Activated CD8-positive, alpha-beta T cell treated with anti-CD3 and anti-CD28 coated beads, Interleukin-2, amount 10 ng/mL, durations not matched to agents 7 days and 5 days (primary cell): ENCODE data around the gene WNT6. TPM values are rescaled to one million over a fixed set of nuclear protein-coding genes. Genes with fewer than 3 reads are reported as not detected.
"Not testable (repeated sequence)": the region's sequence is repeated elsewhere in the genome, so short reads cannot be mapped to it uniquely, and the experiment has no call there.

Source experiments
- ATAC-seq: fragments of 150-1000 bp; cut with Tn5 transposase; one replicate; pipeline ENCODE4 v1.10.0; 2021; ENCODE audit warnings: moderate library complexity
- CTCF ChIA-PET: fragments of 350-600 bp; sonication (Branson Sonifier 250); formaldehyde crosslinking; loops from one replicate; lab custom pipeline; 2021; ENCODE audit warnings: antibody characterized with exemption; lab: Charles Lee
- POLR2A ChIA-PET: fragments of 350-600 bp; sonication (Branson Sonifier 250); formaldehyde crosslinking; loops from one replicate; lab custom pipeline; 2021; ENCODE audit warnings: antibody characterized with exemption; lab: Charles Lee
- DNase-seq: peaks from one replicate; pipeline ENCODE4 v3.0.0-alpha.2; 2020
- H3K27ac Mint-ChIP-seq: one replicate; pipeline ENCODE4 v1.8.0; 2021; ENCODE audit warnings: mild to moderate bottlenecking, mixed read lengths
- H3K27me3 Mint-ChIP-seq: one replicate; pipeline ENCODE4 v1.8.0; 2021; ENCODE audit warnings: low read depth, mixed read lengths
- H3K36me3 Mint-ChIP-seq: one replicate; pipeline ENCODE4 v1.8.0; 2021; ENCODE audit warnings: low read depth, mixed read lengths
- H3K4me1 Mint-ChIP-seq: one replicate; pipeline ENCODE4 v1.8.0; 2021; ENCODE audit warnings: low read depth, mixed read lengths
- H3K4me3 Mint-ChIP-seq: one replicate; pipeline ENCODE4 v1.8.0; 2021; ENCODE audit warnings: mild to moderate bottlenecking, mixed read lengths
- H3K9me3 Mint-ChIP-seq: one replicate; pipeline ENCODE4 v1.8.0; 2022; ENCODE audit warnings: mixed read lengths; ENCODE audit not compliant: insufficient read depth
- total RNA-seq, 2 experiments: library from RNA; stranded (reverse); gene quantifications; one replicate each; pipeline ENCODE4 v1.2.3, GENCODE V29; 2021

Gene WNT6
- total RNA-seq, 2 experiments from 2014 or later, result not detected

DNA sequence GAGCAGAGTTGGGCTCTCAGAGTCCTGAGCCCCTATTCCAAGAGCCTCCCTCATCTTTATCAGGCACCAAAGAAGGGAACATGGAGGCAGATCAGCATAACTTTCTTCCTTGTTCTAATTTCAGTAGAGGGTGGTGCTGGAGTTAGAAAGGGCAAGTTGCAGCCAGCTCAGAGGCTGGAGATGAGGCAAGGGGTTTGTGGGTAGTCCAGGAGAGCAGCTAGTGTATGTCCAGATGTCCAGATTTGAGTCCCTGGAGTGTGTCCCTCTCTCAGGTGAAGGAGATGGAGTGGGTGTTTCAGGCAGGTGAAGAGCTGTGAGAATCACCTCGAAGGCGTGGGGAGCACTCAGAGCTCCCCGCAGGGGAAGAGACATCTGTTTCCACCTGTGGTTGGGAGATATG lies 27.5 kb upstream of the WNT6 start:
- Mint-ChIP-seq H3K4me3 (no peak overlapping the region), H3K27ac (no peak overlapping the region), H3K27me3 (peaks cover 22% of the 10 kb centered on the region), H3K36me3 (no peaks in the 10 kb centered on the region), H3K9me3 (no peaks in the 10 kb centered on the region), H3K4me1 (no peaks in the 10 kb centered on the region)
- no peak for ATAC-seq
- ChIA-PET CTCF (no interaction called here), POLR2A (no interaction called here)
- no peak for DNase-seq

DNA sequence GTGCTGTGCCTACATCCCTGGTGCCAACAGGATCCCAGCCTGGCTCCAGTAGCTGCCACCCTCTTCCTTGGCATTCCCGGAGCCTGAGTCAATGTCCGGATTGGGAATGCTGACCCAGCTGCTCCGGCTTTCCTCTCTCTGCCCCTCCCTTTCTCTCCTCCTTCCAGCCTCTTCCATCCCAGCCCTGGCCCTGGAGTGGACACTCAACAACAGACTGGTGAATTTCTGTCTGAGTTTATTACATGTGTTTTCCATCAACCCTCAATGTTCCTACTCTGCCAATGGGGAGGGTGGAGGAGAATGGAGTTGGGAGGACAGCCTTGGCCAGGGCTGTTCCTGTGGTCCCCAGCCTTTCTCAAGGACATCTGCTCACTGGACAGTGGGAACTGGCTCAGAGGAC lies 27.1 kb upstream of the WNT6 start:
- no peak overlapping the region for H3K4me3 Mint-ChIP-seq
- POLR2A ChIA-PET, result no interaction called here
- H3K9me3 Mint-ChIP-seq, result peaks cover 2% of the 10 kb centered on the region
- H3K36me3 Mint-ChIP-seq, result no peaks in the 10 kb centered on the region
- DNase-seq (no peak), ATAC-seq (no peak)
- H3K4me1 Mint-ChIP-seq, result no peaks in the 10 kb centered on the region
- H3K27me3 Mint-ChIP-seq, result peaks cover 25% of the 10 kb centered on the region
- no peak overlapping the region for H3K27ac Mint-ChIP-seq
- CTCF ChIA-PET, result no interaction called here

DNA sequence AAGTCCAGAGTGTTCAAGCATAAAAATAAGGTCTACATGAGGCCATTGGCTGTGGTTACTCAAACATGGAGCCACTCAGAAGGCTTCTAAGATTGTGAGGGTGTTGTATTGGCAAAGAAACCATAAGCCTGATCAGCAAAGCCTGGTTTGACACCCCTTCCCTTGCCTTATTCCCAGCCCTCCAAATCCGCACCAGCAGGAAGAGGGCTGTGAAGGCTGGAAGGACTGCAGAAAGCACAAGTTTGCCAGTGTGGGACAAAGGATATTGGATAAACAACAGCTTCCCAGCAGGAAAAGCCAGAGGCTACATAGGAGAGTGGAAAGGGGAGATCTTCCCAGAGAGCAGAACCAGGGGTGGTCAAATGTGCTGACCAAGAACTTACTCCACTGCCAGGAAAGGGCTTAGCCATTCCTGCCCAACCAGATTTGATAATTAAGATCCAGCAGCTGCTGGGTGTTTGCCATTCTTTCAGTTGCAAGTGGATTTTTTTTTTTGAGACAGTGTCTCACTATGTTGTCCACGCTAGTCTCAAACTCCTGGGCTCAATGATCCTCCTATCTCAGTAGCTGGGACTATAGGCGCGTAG lies 26.5 kb upstream of the WNT6 start:
- Mint-ChIP-seq H3K36me3 (no peaks in the 10 kb centered on the region), H3K27ac (no peak overlapping the region), H3K9me3 (peaks cover 4% of the 10 kb centered on the region), H3K27me3 (peaks cover 30% of the 10 kb centered on the region), H3K4me1 (no peaks in the 10 kb centered on the region), H3K4me3 (no peak overlapping the region)
- ChIA-PET POLR2A (no interaction called here), CTCF (interaction anchor here (1.0 kb wide), 1 partner anchor 18 kb away, joined by 4 read pairs; no protein-coding TSS in a partner anchor)
- no peak for ATAC-seq
- DNase-seq, result no peak

DNA sequence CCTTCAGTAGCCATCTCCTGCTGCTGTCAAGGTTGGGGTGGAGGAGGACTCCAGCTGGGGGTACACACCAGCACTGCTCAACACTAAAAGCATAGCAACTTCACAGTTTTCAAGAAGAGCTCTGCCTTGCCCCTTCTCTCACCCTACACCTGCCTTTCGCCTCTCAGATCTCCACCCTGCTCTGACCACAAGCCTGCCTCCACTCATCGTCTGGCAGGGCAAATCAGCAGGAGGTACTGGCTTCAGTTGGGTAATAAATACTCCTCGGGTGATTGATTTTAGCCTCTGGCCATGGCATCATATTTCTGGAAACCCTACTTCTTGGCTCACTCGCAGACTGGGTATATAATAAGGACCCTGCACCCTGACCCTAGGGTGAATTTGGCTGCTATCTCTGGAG lies 24.9 kb upstream of the WNT6 start:
- ATAC-seq (no peak), DNase-seq (no peak)
- POLR2A ChIA-PET, result no interaction called here
- H3K27me3 Mint-ChIP-seq, result peaks cover 40% of the 10 kb centered on the region
- no peaks in the 10 kb centered on the region for H3K4me1 Mint-ChIP-seq
- no peaks in the 10 kb centered on the region for H3K36me3 Mint-ChIP-seq
- H3K9me3 Mint-ChIP-seq, result peaks cover 4% of the 10 kb centered on the region
- CTCF ChIA-PET, result no interaction called here
- H3K27ac Mint-ChIP-seq, result no peak overlapping the region
- H3K4me3 Mint-ChIP-seq, result no peak overlapping the region

DNA sequence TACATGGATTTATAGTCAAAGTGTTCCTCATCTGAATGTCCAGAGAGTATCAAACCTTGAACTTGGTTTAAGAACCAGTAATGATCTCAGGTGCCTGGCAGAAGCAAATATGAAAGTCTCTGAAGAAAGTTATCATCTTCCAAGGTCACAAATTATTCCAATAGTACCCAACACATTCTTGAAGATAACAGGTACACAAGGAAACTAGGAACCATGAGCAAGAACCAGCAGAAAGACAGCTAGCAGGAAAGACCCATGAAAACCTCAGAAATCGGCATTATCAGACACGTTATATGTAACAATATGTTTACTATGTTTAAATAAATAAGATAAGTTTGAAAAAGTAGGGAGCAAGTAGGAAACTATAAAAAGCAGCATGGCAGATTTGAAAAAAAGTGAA lies 22.1 kb upstream of the WNT6 start:
- H3K4me3 Mint-ChIP-seq, result no peak overlapping the region
- H3K4me1 Mint-ChIP-seq, result no peaks in the 10 kb centered on the region
- POLR2A ChIA-PET, result no interaction called here
- peaks cover 4% of the 10 kb centered on the region for H3K9me3 Mint-ChIP-seq
- peaks cover 41% of the 10 kb centered on the region for H3K27me3 Mint-ChIP-seq
- ATAC-seq (no peak), DNase-seq (no peak)
- no peak overlapping the region for H3K27ac Mint-ChIP-seq
- H3K36me3 Mint-ChIP-seq, result no peaks in the 10 kb centered on the region
- CTCF ChIA-PET, result interaction anchor here (0.8 to 2.9 kb wide), 2 partner anchors 10 to 158 kb away, joined by 3 to 11 read pairs; no protein-coding TSS in a partner anchor

DNA sequence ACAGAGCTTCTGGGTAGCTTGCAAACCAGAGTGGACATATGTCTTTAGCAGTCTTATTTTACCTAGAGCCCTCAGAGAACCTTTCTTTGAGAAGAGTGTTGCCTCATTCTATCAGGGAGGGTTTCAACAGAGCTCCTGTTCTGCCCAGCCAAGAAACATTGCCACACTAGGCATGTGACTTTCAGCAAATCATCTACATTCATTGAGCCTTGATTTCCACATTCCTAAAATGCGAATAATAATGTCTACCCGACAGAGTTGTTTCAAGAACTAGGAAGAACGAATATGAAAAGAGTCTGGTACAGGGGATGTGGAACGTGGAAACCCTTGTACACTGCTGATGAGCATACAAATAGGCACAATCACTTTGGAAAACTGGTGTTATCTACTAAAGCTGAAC lies 20.2 kb upstream of the WNT6 start:
- ChIA-PET POLR2A (no interaction called here), CTCF (interaction anchor here (1.5 kb wide), 1 partner anchor 10 kb away, joined by 4 read pairs; no protein-coding TSS in a partner anchor)
- Mint-ChIP-seq H3K4me1 (no peaks in the 10 kb centered on the region), H3K36me3 (no peaks in the 10 kb centered on the region), H3K9me3 (peaks cover 4% of the 10 kb centered on the region), H3K27me3 (peaks cover 35% of the 10 kb centered on the region), H3K27ac (no peak overlapping the region), H3K4me3 (no peak overlapping the region)
- DNase-seq, result no peak
- no peak for ATAC-seq

DNA sequence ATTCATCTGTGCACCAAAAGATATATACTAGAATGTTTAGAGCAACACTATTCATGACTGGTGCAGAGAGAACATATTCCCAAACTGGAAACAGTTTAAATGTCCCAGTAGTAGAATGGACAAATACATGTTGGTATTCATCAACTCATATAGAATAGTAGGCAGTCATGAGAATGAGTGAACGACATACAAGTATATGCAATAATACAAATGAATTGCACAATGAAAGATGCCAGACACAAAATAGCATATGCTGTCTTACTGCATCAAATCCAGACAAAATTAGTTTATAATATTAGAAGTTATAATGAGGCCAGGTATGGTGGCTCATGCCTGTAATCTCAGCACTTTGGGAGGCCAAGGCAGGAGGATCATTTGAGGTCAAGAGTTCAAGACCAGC lies 19.7 kb upstream of the WNT6 start:
- Mint-ChIP-seq H3K36me3 (no peaks in the 10 kb centered on the region), H3K27me3 (peaks cover 31% of the 10 kb centered on the region), H3K9me3 (peaks cover 4% of the 10 kb centered on the region), H3K4me3 (no peak overlapping the region), H3K27ac (no peak overlapping the region), H3K4me1 (no peaks in the 10 kb centered on the region)
- ChIA-PET POLR2A (no interaction called here), CTCF (interaction anchor here (1.5 kb wide), 1 partner anchor 9 kb away, joined by 4 read pairs; no protein-coding TSS in a partner anchor)
- ATAC-seq, result no peak
- DNase-seq, result no peak

DNA sequence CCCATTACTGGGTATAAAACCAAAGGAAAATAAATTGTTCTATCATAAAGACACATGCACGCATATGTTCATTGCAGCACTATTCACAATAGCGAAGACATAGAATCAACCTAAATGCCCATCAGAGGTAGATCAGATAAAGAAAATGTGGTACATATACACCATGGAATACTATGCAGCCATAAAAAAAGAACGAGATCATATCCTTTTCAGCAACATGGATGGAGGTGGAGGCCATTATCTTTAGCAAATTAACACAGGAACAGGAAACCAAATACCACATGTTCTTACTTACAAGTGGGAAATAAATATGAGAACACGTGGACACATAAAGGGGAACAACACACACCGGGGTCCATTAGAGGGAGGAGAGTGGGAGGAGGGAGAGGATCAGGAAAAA lies 15.3 kb upstream of the WNT6 start:
- H3K4me1 Mint-ChIP-seq, H3K4me3 Mint-ChIP-seq, DNase-seq, H3K9me3 Mint-ChIP-seq, CTCF ChIA-PET, H3K36me3 Mint-ChIP-seq, H3K27ac Mint-ChIP-seq, POLR2A ChIA-PET, ATAC-seq: not testable (repeated sequence)
- H3K27me3 Mint-ChIP-seq, result peaks cover 10% of the 10 kb centered on the region

DNA sequence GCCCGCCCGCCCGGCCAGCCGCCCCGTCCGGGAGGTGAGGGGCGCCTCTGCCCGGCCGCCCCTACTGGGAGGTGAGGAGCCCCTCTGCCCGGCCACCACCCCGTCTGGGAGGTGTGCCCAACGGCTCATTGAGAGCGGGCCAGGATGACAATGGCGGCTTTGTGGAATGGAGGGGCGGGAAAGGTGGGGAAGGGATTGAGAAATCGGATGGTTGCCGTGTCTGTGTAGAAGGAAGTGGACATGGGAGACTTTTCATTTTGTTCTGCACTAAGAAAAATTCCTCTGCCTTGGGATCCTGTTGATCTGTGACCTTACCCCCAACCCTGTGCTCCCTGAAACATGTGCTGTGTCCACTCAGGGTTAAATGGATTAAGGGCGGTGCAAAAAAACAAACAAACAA lies 12.6 kb upstream of the WNT6 start:
- not testable (repeated sequence) for H3K4me1 Mint-ChIP-seq
- POLR2A ChIA-PET, result interaction anchor here (0.6 kb wide), 1 partner anchor 188 kb away, joined by 3 read pairs; no protein-coding TSS in a partner anchor

DNA sequence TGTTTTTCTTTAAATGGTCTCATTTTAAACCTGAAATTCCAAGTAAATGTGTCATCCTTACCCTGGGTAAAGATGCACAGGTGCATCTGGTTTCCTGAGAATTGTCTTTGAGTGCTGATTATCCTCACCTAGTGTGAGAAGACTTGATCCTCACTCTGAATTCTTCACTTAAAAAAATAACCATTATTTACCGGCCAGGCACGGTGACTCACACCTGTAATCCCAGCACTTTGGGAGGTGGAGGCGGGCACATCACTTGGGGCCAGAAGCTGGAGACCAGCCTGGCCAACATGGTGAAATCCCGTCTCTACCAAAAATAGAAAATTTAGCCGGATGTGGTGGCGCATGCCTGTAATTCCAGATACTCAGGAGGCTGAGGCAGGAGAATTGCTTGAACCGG lies 9.9 kb upstream of the WNT6 start:
- Mint-ChIP-seq H3K9me3 (peaks cover 3% of the 10 kb centered on the region), H3K4me1 (no peaks in the 10 kb centered on the region), H3K27me3 (peaks cover 21% of the 10 kb centered on the region), H3K27ac (no peak overlapping the region), H3K4me3 (no peak overlapping the region), H3K36me3 (no peaks in the 10 kb centered on the region)
- DNase-seq, result no peak
- ChIA-PET POLR2A (no interaction called here), CTCF (interaction anchor here (1.2 to 7.2 kb wide), 5 partner anchors 10 to 190 kb away, joined by 4 to 83 read pairs (median 34); partner anchors contain the start of genes BCS1L and ZNF142)
- no peak for ATAC-seq

More for the DNA sequence above, 12.6 kb upstream of the WNT6 start:
- not testable (repeated sequence) for H3K9me3 Mint-ChIP-seq, H3K27ac Mint-ChIP-seq, H3K36me3 Mint-ChIP-seq, H3K27me3 Mint-ChIP-seq, DNase-seq, H3K4me3 Mint-ChIP-seq, ATAC-seq
- CTCF ChIA-PET, result interaction anchor here (0.5 to 7.2 kb wide), 48 partner anchors 9 to 701 kb away, joined by 3 to 83 read pairs (median 4); partner anchors contain the start of genes BCS1L, RNF25, STK36 and TTLL4

DNA sequence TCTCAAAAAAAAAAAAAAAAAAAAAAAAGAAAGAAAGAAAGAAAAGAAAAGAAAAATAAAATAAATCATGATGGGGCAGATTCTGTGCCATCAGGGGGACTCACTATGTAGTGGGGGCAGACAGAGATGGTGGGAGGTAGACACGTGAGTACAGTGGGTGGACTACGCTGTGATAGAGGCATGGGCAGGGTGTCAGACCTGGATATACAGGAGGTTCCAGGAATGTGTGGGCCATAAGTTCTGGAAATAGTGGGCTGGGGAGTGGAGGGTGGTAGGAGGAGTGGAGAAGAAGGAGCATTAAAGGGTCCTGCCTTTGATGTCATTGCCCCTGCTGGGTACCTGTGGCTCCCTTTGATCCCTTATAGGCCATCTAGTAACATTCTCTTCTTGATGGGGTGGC lies 8.8 kb upstream of the WNT6 start:
- CTCF ChIA-PET, result interaction anchor here (1.3 to 7.2 kb wide), 5 partner anchors 10 to 193 kb away, joined by 3 to 83 read pairs (median 10); no protein-coding TSS in a partner anchor
- POLR2A ChIA-PET, result no interaction called here
- H3K4me1 Mint-ChIP-seq, result no peaks in the 10 kb centered on the region
- H3K9me3 Mint-ChIP-seq, result no peaks in the 10 kb centered on the region
- peaks cover 30% of the 10 kb centered on the region for H3K27me3 Mint-ChIP-seq
- ATAC-seq (no peak), DNase-seq (no peak)
- no peak overlapping the region for H3K4me3 Mint-ChIP-seq
- H3K36me3 Mint-ChIP-seq, result no peaks in the 10 kb centered on the region
- no peak overlapping the region for H3K27ac Mint-ChIP-seq

DNA sequence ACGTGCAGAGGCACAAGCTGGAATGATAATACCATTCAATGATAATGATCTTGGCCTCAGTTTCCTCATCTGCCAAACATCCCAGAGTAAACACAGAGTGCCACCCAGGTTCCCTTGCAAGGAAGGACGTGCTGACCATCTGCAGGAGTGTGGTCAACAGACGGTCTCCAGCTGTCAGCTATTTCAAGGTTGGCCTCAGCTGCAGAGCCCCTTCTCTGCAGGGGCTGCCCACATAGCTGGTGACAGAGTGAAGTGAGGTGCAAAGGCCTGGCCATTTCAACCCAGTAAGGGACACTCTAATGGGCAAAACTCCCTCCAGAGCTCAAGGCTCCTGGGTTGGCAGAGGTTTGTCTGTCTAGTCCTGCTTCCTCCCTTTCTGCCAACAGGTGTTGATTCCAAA lies 8.3 kb upstream of the WNT6 start:
- H3K9me3 Mint-ChIP-seq, result no peaks in the 10 kb centered on the region
- CTCF ChIA-PET, result interaction anchor here (1.2 to 7.2 kb wide), 8 partner anchors 10 to 193 kb away, joined by 3 to 83 read pairs (median 5); no protein-coding TSS in a partner anchor
- H3K4me1 Mint-ChIP-seq, result no peaks in the 10 kb centered on the region
- no peaks in the 10 kb centered on the region for H3K36me3 Mint-ChIP-seq
- no peak overlapping the region for H3K4me3 Mint-ChIP-seq
- POLR2A ChIA-PET, result interaction anchor here (0.7 kb wide), 1 partner anchor 174 kb away, joined by 3 read pairs; no protein-coding TSS in a partner anchor
- peaks cover 35% of the 10 kb centered on the region for H3K27me3 Mint-ChIP-seq
- no peak for DNase-seq
- ATAC-seq, result no peak
- no peak overlapping the region for H3K27ac Mint-ChIP-seq
